Muscle layer of duodenum (tissue), 2 donors: Measurements from ENCODE around the gene PPP2R2C.

Experiments
- H3K27ac ChIP-seq: one replicate; pipeline ENCODE4 v1.7.0; 2013; ENCODE audit warnings: mild to moderate bottlenecking, low read length
- H3K27me3 ChIP-seq: one replicate; pipeline ENCODE4 v1.7.0; 2013; ENCODE audit warnings: low read depth, mild to moderate bottlenecking, control low read depth, low read length
- H3K36me3 ChIP-seq, 2 donors: one replicate each; pipeline ENCODE4 v1.7.0; 2013; ENCODE audit warnings: low read length in 2 of 2, control low read depth in 1 of 2, mild to moderate bottlenecking in 1 of 2; ENCODE audit not compliant: insufficient read depth in 2 of 2, control insufficient read depth in 1 of 2
- H3K4me1 ChIP-seq, 2 donors: one replicate each; pipeline ENCODE4 v1.7.0; 2013; ENCODE audit warnings: low read length in 2 of 2, mild to moderate bottlenecking in 2 of 2, control low read depth in 1 of 2, moderate library complexity in 1 of 2; ENCODE audit not compliant: insufficient read depth in 2 of 2, control insufficient read depth in 1 of 2
- H3K4me3 ChIP-seq, 2 donors: one replicate each; pipeline ENCODE4 v1.7.0; 2013; ENCODE audit warnings: low read length in 2 of 2, low read depth in 1 of 2, mild to moderate bottlenecking in 1 of 2
- H3K9me3 ChIP-seq, 2 donors: one replicate each; pipeline ENCODE4 v1.7.0; 2013; ENCODE audit warnings: low read length in 2 of 2, control low read depth in 1 of 2, mild to moderate bottlenecking in 1 of 2; ENCODE audit not compliant: control insufficient read depth in 1 of 2
- donor health status: healthy.

Gene PPP2R2C

DNA sequence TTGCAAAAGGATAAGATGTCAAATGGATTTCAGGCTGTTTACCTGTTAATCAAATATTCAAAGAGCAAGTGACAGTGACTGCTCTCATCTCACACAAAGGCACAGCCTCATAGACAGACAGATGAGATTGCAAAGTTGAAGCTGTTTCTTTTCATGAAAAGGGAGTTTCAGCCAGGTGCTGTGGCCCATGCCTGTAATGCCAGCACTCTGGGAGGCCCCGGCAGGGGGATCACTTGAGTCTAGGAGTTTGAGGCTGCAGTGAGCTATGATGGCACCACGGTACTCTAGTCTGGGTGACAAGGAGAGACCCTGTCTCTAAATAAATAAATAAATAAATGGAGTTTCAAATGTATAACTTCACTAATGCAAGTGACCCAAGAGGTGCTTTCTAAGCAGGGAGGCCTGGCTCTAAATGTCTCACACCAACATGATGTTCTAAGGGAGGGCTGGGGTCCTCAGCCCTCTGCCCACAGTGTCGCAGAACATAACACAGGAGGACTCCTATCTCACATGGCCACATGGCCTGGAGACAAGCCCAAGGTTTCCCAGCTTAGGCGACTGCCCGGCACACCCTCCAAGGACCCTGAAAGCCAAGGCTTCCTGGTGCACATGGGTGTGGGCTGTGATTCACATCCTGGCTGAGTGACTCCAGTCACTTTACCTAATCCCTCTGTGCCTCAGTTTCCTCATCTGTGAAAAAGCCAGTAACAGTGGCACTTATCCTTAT lies 26.8 kb downstream of the PPP2R2C start:
- H3K4me1 ChIP-seq = peaks cover 0 to 4% of the 10 kb centered on the region in 2 donors
- no peaks in the 10 kb centered on the region for H3K9me3 ChIP-seq
- H3K27ac ChIP-seq = no peak overlapping the region
- no peak overlapping the region for H3K4me3 ChIP-seq
- H3K27me3 ChIP-seq = no peaks in the 10 kb centered on the region
- no peaks in the 10 kb centered on the region for H3K36me3 ChIP-seq

GRCh38 chr4:6444582-6444981 lies 27.8 kb downstream of the PPP2R2C start:
- Histone ChIP-seq H3K27me3 (no peaks in the 10 kb centered on the region), H3K4me3 (no peak overlapping the region), H3K4me1 (peaks cover 0 to 4% of the 10 kb centered on the region in 2 donors), H3K36me3 (no peaks in the 10 kb centered on the region), H3K27ac (no peak overlapping the region), H3K9me3 (no peaks in the 10 kb centered on the region)

DNA sequence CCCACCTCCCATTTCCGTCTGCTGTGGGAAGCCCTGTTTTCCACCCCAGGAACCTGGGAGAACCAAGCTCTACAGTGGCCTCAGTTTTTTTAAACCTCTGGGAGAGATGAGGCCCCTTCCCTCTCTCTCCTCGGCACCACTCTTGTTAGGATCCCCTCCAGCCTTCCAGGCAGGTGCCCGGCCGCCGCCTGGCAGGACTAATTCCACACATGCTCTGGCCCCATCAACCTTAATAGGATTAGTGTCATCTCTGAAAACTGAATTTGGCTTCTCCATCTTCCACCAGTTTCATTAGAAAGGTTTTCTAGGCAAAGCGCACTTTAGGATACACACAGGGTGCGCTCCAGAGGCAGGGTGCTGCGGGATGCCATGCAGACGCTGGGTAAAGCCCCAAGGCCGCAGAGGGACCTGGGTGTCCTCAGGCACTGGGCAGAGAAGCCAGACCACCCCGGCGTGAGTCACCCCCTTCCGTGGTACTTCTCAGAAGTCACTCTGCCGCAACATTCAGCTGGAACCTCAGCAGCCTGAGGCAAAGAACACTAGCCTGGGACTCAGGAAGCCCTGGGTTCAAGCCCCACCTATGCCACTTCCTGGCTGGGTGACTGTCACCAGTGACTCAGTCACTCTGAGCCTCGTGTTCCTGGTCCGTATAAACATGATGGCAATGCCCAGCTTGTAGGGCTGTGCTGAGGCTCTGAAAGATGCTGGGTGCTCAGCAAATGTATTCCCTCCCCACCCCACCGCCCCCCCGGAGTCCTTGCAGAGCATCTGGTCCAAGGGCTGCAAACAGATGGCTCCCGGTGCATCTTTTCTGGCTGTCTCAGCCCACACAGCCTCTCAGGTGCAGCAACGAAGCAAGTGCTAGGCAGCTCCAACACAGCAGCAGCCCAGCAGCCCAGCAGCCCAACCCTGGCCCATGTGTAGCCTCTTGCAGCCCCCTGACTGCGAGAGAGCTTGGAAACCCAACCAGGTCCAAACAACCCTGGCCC lies 29.1 kb downstream of the PPP2R2C start:
- Histone ChIP-seq H3K36me3 (no peaks in the 10 kb centered on the region), H3K27ac (no peak overlapping the region), H3K9me3 (no peaks in the 10 kb centered on the region), H3K4me1 (peaks cover 0 to 4% of the 10 kb centered on the region in 2 donors), H3K4me3 (no peak overlapping the region), H3K27me3 (no peaks in the 10 kb centered on the region)

DNA sequence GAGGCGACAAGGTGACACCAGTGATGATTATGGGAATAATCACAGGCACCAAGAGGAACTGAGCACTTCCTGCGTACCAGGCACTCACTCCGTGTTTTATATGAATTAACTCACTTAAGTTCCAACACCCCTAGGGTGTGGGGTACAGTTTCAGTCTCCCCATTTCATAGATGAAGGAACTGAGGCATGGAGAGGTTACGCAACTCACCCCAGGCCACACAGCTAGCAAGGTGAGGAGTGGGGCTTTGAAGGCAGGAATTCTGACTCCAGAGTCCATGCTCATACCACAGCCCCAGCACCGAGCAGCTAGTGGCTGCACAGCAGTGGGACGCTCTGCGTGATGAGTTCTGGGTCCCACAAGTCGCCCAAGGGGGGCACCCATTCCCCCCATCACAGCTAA lies 29.9 kb downstream of the PPP2R2C start:
- Histone ChIP-seq H3K36me3 (no peaks in the 10 kb centered on the region), H3K27me3 (no peaks in the 10 kb centered on the region), H3K4me1 (peaks cover 0 to 4% of the 10 kb centered on the region in 2 donors), H3K9me3 (no peaks in the 10 kb centered on the region), H3K27ac (no peak overlapping the region), H3K4me3 (no peak overlapping the region)

DNA sequence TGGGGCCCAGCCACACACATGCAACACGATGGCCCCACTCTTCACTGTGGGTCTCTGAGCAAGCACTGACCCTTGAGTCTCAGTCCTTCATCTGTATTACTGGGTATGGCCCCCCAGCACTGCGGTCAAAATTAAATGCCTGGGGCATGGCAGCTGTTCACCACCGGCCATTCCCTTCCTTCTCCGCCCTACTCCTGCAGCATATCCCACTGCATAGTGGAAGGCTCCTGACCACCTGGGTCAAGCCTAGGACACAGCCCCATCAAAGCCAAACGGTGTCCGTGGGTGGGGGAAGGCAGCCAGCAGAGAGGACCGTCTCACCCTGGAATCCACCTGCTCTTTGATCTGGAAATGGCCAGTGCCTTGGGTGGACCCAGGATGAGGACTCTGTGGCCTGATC lies 30.7 kb downstream of the PPP2R2C start:
- Histone ChIP-seq H3K27ac (no peak overlapping the region), H3K9me3 (no peaks in the 10 kb centered on the region), H3K36me3 (no peaks in the 10 kb centered on the region), H3K4me3 (no peak overlapping the region), H3K27me3 (no peaks in the 10 kb centered on the region), H3K4me1 (no peaks in the 10 kb centered on the region)

GRCh38 chr4:6441202-6441582 lies 31.2 kb downstream of the PPP2R2C start:
- Histone ChIP-seq H3K4me3 (no peak overlapping the region), H3K9me3 (peaks cover 0 to 4% of the 10 kb centered on the region in 2 donors), H3K27ac (no peak overlapping the region), H3K27me3 (no peaks in the 10 kb centered on the region), H3K36me3 (no peaks in the 10 kb centered on the region), H3K4me1 (no peaks in the 10 kb centered on the region)

- H3K36me3 ChIP-seq = no peaks in the 10 kb centered on the region
- no peak overlapping the region for H3K27ac ChIP-seq
- H3K9me3 ChIP-seq = peaks cover under 1 to 9% of the 10 kb centered on the region in 2 donors
- H3K27me3 ChIP-seq = no peaks in the 10 kb centered on the region
- no peak overlapping the region for H3K4me3 ChIP-seq
- no peaks in the 10 kb centered on the region for H3K4me1 ChIP-seq
These were observed 31.8 kb downstream of the PPP2R2C start for GRCh38 chr4:6440506-6441201.

GRCh38 chr4:6439120-6439762 lies 33.2 kb downstream of the PPP2R2C start:
- Histone ChIP-seq H3K4me3 (no peak overlapping the region), H3K9me3 (peaks cover 7 to 20% of the 10 kb centered on the region in 2 donors), H3K27ac (no peak overlapping the region), H3K27me3 (no peaks in the 10 kb centered on the region), H3K4me1 (no peaks in the 10 kb centered on the region), H3K36me3 (no peaks in the 10 kb centered on the region)

- Histone ChIP-seq H3K4me3 (no peak overlapping the region), H3K4me1 (no peaks in the 10 kb centered on the region), H3K9me3 (peaks cover 7 to 20% of the 10 kb centered on the region in 2 donors), H3K36me3 (no peaks in the 10 kb centered on the region), H3K27me3 (no peaks in the 10 kb centered on the region), H3K27ac (no peak overlapping the region)
These were observed 34.6 kb downstream of the PPP2R2C start for GRCh38 chr4:6437826-6438238.

- H3K4me3 ChIP-seq = no peak overlapping the region
- no peak overlapping the region for H3K27ac ChIP-seq
- peaks cover 7 to 20% of the 10 kb centered on the region in 2 donors for H3K9me3 ChIP-seq
- H3K4me1 ChIP-seq = no peaks in the 10 kb centered on the region
- H3K36me3 ChIP-seq = no peaks in the 10 kb centered on the region
- no peaks in the 10 kb centered on the region for H3K27me3 ChIP-seq
These were observed 37.4 kb downstream of the PPP2R2C start for GRCh38 chr4:6435010-6435409.
